ENCODE data around the gene SKOR1.

SKOR1 gene

DNA sequence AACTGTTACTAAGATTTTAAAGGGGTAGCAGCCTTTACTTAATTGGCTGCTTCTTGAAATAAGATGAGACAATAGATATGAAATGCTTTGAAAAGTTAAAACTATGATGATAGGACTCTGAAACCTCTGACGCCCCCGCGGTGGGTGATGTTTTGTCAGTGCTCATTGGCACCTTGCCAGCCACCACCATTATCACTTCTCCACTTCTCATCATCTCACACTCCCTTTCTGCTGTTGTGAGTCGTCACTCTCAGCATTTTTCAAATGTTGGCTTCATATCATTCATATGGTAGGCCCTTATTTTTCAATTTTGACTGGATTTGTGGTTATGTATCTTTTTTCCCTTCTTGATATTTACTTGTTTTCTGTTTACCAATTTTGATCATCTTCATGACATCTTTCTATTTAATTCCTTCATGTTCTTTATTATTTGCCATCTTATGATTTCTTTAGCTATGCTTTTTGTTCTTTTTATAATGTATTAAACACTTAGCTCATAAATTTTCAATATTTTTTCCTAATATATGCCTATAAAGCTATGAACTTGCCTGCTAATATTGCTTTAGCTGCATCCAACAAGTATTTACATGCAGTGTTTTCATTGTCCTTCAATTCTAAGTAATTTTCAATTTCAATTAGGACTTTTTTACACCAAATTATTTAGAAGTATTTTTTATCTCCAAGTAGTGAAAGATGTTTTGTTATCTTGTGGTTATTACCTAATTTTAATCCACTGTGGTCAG is 30.3 kb upstream of the SKOR1 start:
- DNase-seq (ENCODE audit: low read depth in 1 of 2, low spot score in 1 of 2), result no peak

DNA sequence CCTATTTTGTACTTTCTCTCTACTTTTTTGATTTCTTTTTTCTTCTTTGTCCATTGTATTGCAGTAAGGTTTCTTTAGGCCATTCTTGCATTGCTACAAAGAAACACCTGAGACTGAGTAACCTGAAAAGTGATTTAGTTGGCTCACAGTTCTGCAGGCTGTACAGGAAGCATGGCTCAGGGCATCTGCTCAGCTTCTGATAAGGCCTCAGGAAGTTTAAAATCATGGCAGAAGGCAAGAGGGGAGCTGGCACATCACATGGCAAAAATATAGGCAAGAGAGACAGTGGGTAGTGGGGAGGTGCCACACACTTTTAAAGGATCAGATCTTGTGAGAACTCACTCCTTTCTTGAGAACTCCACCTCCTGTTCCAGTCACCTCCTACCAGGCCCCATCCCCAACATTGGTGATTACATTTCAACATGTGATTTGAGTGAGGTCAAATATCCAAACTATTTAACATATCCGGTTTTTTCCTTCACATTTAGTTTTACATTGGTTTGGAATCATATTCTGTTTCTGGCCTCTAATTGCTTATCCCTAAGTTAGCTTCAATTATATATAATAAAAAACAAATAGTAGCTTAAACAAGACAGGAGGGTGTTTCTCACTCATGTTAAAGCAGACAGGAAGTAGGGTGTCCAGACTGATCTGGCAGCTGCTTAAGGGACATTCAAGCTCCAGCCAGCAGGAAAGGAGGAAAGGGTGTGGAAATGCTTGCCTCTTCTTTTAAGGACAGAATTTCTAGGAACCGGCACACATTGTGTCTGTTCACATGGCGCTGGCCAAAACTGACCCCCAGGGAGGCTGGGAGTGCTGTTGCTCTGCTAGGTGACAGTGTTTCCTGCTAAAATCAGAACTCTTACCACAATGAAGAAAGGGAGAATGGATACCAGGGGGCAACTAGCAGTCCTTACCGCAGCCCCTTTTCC is 28.8 kb upstream of the SKOR1 start:
- DNase-seq (ENCODE audit: low read depth in 1 of 2, low spot score in 1 of 2), result no peak

- DNase-seq (ENCODE audit: low read depth in 1 of 2, low spot score in 1 of 2), result no peak
Observed at GRCh38 chr15:67799801-67800205, 25.5 kb upstream of the SKOR1 start.

DNA sequence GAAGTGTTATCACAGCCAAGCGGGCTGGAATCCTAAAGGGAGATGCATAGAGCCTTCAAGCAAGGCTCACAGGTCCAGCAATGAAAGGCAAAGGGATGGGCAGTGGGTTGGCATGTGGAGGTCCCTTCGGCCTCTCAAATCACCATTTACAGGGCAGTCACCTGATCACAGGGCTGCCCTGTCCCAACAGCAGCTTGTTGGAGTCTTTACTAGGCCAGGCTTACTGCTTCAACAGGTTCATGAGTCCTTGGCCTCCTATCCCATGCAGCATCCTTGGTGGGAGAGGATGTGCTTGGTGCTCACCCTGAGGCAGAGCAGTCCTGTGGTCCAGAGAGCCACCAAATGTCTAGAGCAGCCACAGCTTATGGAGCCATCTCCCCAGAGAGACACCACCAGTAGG is 24.2 kb upstream of the SKOR1 start:
- no peak for DNase-seq (ENCODE audit: low read depth in 1 of 2, low spot score in 1 of 2)

DNA sequence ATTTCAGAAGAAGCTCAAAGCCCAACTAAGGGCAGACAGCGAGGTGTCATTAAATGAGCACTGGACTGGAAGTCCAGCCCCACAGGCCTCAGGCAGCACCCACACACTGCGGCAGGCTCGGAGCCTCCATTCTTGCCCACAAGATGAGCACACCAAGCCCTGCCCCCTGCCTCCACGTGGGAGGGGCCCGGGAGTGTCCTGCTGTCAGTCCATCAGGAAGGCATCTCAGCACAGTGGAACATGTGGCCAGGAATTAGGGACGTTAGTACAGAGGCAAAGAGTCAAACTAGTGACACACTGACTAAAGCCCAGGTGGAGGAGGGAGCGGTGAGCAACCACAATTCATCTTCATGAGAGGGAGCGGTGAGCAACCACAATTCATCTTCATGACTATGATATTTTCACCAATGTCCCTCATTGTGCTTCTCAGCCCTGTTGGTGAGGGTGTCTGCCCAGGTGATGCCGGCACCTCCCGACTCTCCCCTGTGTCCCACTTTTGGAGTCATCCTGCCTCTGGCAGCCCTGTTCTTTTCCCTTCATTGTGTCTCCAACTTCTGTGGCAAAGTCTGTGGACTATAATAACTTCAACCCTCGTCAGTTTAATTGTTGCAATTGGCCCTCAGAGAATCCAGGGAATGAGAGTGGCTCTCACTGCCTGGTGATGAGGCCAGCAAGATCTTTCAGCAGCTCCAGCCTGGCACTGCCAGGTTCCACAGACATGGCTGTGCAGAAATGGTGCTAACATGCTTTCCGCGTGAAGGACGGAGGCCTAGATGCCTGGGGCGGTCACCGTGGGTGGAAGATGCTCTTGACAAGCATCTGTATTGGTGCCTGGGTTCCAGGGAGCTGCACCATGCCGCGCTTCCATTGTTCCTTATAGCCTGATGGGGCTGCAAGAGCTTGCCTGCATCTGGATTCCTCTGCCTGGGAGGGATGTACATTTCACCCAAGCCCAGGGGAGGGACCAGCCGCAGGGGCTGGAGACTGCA is 23.1 kb upstream of the SKOR1 start:
- no peak for DNase-seq (ENCODE audit: low read depth in 1 of 2, low spot score in 1 of 2)

- DNase-seq (ENCODE audit: low read depth in 1 of 2, low spot score in 1 of 2), result no peak
Observed at GRCh38 chr15:67803299-67803698, 22.0 kb upstream of the SKOR1 start.

GRCh38 chr15:67803996-67804843 is 21.1 kb upstream of the SKOR1 start:
- DNase-seq (ENCODE audit: low read depth in 1 of 2, low spot score in 1 of 2), result no peak

DNA sequence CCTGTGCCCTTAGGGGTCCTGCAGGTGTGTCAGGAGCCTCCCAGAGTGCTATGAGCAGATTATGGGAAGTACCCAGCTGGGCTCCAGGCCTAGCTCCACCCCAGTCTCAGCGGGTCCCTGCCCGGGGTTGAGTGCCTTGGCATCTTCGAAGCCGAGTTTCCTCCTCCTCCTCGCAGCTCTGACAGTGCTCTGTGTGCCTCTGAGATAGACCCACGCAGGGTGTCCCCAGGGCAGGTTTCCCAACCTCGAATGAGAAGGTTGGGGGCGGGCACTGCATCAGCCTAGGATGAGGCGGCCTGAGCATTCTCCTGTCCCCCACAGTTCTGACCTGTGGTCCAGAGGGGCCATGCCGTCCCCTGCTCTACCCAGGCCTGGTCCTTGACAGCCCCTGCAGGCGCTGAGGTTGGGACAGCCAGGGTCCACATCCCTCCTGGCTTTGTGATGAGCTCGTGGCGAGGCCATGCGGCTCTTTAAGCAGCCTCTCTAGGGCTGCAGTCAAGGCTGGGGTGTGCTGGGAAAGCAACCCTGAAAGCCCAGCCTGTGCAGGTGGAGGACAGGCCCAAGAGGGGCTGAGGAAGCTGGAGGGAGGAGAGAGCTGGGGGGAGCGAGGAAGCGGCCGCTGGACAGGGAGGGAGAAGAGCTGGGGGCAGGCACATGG is 20.2 kb upstream of the SKOR1 start:
- DNase-seq (ENCODE audit: low read depth in 1 of 2, low spot score in 1 of 2), result no peak

DNA sequence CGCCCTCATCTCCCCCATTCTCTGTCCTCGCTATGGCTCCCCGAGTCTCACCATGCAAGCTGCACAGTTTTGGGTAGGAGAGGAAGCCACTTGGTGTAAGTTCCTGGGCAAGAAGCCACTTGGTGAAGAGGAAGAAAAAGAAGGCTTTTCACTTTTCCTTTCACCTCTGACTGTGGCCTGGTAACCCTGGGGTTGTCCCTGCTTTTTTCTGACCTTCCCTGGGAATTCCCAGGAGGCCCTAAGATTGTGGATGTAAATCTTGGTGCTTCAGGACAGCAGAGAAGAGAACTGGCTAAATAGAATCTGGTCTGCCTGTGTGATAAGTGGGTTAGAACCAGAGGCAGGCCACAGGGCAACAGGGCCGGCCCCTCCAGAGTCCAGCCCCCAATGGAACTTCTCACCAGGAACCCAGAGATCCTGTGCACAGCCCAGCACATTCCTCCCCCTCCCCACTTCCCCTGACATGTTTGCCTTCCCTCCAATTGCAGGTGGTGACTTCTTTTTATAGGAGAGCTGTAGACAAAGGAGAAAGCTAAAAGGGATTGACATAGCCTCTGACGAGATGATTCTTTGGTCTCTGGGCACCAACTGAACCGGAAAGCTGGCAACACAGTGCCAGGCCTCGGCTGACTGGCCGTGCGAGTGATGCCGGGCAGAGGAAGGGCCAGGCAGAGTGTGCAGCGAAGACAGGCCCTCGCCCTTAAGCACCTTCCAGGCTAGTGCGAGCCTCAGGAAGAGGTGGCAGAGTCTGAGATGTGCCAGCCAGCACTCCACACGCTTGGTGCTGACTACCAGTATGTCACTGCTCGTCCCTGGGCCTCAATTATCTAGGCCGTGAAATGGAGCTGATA is 19.4 kb upstream of the SKOR1 start:
- DNase-seq (ENCODE audit: low read depth in 1 of 2, low spot score in 1 of 2), result no peak

GRCh38 chr15:67806536-67806935 is 18.8 kb upstream of the SKOR1 start:
- no peak for DNase-seq (ENCODE audit: low read depth in 1 of 2, low spot score in 1 of 2)

DNA sequence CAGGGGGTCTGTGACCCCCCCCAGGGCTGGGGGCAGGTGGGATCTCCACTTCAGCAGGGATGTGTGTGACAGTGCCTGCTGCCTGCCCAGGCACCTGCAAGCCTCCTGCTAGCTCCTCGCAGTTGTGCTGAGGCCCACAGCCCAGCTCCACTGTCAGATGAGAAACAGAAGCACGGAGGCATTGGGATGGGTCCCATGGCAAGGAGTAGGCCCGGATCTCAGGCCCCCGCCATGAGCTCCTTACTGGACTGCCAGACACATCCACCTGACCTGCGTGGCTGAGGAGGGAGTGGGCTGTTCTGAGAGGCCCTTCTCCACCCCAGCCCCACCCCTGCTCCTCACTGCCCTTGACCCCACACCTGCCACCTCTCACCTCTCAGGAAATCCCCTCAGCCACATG is 18.2 kb upstream of the SKOR1 start:
- no peak for DNase-seq (ENCODE audit: low read depth in 1 of 2, low spot score in 1 of 2)

GRCh38 chr15:67807836-67808235 is 17.5 kb upstream of the SKOR1 start:
- DNase-seq (ENCODE audit: low read depth in 1 of 2, low spot score in 1 of 2), result no peak

- no peak for DNase-seq (ENCODE audit: low read depth in 1 of 2, low spot score in 1 of 2)
Observed at GRCh38 chr15:67808821-67809220, 16.5 kb upstream of the SKOR1 start.

- no peak for DNase-seq (ENCODE audit: low read depth in 1 of 2, low spot score in 1 of 2)
Observed at GRCh38 chr15:67809441-67809840, 15.9 kb upstream of the SKOR1 start.

DNA sequence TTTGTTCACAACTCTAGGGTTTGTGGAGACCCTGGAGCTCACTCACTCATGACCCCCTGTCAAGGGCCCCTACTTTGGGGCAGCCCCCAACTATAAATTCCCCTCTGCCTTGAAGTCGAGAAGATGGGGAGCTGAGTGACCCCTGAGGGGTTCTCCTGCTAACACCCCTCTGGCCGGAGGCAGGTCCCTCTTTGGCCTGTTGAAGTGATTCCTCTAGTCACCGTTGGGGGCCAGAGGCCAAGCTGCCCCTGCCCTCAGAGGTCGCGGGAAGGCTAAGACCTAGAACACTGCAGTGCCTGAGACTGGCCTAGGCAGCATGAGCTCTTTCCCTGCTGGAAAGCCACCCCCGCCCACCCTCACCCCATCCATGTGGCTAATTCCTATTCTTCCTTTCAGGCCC is 15.4 kb upstream of the SKOR1 start:
- no peak for DNase-seq (ENCODE audit: low read depth in 1 of 2, low spot score in 1 of 2)

DNA sequence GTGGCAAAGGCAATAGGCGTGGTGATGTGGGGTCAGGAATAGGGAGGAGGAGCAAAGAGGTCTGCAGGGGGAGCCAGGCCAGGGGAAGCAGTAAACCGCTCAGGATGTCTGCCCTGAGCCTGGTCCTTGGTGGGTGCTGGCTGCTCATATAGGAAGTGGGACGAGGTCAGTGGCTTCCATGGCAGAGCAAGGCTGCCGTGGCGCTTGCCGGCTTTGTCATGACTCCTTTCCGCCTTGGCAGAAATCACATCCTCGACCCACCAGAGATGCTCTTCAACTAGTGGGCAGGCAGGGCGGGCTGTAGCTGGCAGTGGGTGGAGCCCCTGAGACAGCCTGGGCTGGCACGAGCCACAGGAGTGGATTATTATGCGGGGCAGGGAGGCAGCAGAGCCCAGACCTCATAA is 13.1 kb upstream of the SKOR1 start:
- DNase-seq (ENCODE audit: low read depth in 1 of 2, low spot score in 1 of 2), result no peak

GRCh38 chr15:67813104-67813634 is 12.1 kb upstream of the SKOR1 start:
- no peak for DNase-seq (ENCODE audit: low read depth in 1 of 2, low spot score in 1 of 2)

- no peak for DNase-seq (ENCODE audit: low read depth in 1 of 2, low spot score in 1 of 2)
Observed at GRCh38 chr15:67815036-67815592, 10.2 kb upstream of the SKOR1 start.

Measured in activated CD4-positive, alpha-beta T cell treated with anti-CD3 and anti-CD28 coated beads, Interleukin-2, amount 50 U/mL, for 24 hours (primary cell).